NT2/D1 (cell line): ENCODE measurements around the gene NUAK1.

Source experiments
- SUZ12 ChIP-seq: IDR thresholded peaks from 2 replicates; pipeline ENCODE4 v1.6.1; 2011; ENCODE audit not compliant: insufficient read length, insufficient read depth; ENCODE audit errors: extremely low read depth
- YY1 ChIP-seq: IDR thresholded peaks from 2 replicates; pipeline ENCODE4 v1.6.1; 2011; ENCODE audit not compliant: insufficient read length, insufficient read depth
- ZNF274 ChIP-seq: IDR thresholded peaks from 2 replicates; pipeline ENCODE4 v1.6.1; 2011; ENCODE audit warnings: mild to moderate bottlenecking, low read depth, low read length

DNA sequence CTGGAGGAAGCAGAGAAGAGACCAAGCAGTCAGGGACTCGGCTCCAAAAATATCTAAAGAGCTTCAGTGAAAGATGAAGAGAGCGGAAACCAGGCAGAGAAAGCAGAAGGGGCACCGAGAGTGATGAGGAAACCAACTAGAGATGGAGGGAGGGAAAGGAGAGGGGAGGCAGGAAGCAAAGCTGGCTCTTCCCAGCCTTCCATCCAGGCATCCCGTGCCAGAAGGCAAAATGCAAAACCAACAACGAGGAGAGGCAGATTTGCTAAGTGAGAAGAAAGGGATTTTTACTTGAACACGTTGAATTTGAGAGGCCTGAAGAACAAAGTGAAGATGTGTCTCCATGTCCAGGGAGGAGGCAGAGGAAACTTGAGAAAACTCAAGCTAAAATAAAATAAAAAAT lies 90.1 kb downstream of the NUAK1 start:
- TF ChIP-seq YY1 (no peak), ZNF274 (no peak), SUZ12 (no peak)
